Epithelial cell of proximal tubule (primary cell): ENCODE results near the gene TM7SF2. TPM values are rescaled to one million over a fixed set of nuclear protein-coding genes. Genes with fewer than 3 reads are reported as not detected.
A peak's percentile ranks its signal among the peaks of the same experiment; 100 is the strongest.

Experiments used
- DNase-seq: peaks from one replicate; pipeline ENCODE4 v3.0.0-alpha.2; 2011; ENCODE audit warnings: low read depth
- H3K4me3 ChIP-seq: 2 replicates; pipeline ENCODE4 v1.5.1; 2011; ENCODE audit warnings: low read depth, mild to moderate bottlenecking, low read length
- CTCF ChIP-seq: conservative IDR thresholded peaks from 2 replicates; pipeline ENCODE4 v1.5.1; 2012; ENCODE audit warnings: low read depth, mild to moderate bottlenecking, low read length
- total RNA-seq: library from RNA; depleted of rRNA; stranded (reverse); fragments of >200 nt; gene quantifications from 2 replicates; pipeline ENCODE4 v1.2.3, GENCODE V29; 2015

TM7SF2 gene
- total RNA-seq, 1 donor from 2014 or later, result 52.5 TPM

- no peak for DNase-seq
- no peak for TF ChIP-seq CTCF
- H3K4me3 ChIP-seq, result no peak overlapping the region
These were observed 22.1 kb upstream of the TM7SF2 start for GRCh38 chr11:65089621-65090020.

- TF ChIP-seq CTCF, result no peak
- no peak overlapping the region for H3K4me3 ChIP-seq
- no peak for DNase-seq
These were observed 21.0 kb upstream of the TM7SF2 start for GRCh38 chr11:65090628-65091027.

GRCh38 chr11:65095427-65095826, 16.2 kb upstream of the TM7SF2 start:
- no peak for TF ChIP-seq CTCF
- H3K4me3 ChIP-seq, result peak overlapping the region; percentile 81

DNA sequence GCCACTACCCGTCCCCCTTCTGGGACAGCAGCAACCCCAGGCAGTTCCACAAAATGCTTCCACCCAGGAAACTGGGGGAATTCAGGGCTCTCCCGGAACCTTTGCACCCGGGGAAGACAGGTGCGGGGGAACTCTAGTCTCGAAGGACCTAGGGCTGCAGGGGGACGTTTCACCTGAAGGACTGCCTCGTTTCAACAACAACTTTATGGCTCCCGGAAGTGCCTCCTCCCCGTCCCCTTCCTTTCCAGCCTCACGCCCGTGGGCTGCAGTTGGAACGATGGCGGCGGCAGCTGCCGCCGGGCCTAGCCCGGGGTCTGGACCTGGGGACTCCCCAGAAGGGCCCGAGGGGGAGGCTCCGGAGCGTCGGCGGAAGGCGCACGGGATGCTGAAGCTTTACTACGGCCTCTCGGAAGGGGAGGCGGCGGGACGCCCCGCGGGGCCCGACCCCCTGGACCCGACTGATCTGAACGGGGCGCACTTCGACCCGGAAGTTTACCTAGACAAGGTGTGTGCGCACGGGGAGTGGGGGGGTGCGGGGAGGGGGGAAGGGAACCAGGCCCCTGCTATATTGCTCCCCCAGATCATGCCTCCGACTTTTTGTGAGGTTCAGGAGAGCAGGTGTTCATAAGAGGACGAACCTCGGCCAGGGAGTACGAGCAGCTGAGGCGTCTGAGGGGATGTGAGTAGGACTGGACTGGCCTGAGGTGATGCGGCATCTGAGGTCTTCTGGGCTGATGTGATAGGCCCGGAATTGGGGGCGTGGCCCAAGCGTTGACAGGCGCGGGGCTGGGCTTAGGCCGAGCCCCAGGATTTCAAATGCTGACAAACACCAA, 15.5 kb upstream of the TM7SF2 start, which contains the start of gene VPS51:
Gene VPS51, plus strand, starts transcription at position 241 of the 833 bp plus-strand sequence. Its CDS starts 37 bp downstream, at position 278.
- no peak for TF ChIP-seq CTCF
- H3K4me3 ChIP-seq, result peak within 1 kb of the TSS; percentile 81
- no peak for DNase-seq

More at GRCh38 chr11:65095427-65095826, 16.2 kb upstream of the TM7SF2 start:
- no peak for DNase-seq

DNA sequence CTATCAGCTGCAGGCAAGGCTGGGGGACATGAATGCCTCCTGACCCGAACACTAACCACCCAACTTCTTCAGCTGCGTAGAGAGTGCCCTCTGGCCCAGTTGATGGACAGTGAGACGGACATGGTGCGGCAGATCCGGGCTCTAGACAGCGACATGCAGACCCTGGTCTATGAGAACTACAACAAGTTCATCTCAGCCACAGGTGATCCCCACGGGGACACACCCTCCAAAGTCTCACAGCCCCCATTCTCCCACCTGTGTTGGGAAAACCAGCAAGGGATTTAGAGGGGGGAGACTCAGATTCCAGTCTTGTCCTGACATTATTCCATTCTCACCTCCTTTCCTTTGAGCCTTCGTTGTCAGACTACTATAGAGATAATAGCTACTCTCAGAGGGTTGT, 14.7 kb upstream of the TM7SF2 start:
- TF ChIP-seq CTCF, result no peak
- peak overlapping the region; percentile 81 for H3K4me3 ChIP-seq
- DNase-seq, result no peak

GRCh38 chr11:65100674-65101350, 10.9 kb upstream of the TM7SF2 start:
- H3K4me3 ChIP-seq, result no peak overlapping the region
- TF ChIP-seq CTCF, result peak; percentile 33
- no peak for DNase-seq
